Mesothelial cell of epicardium (in vitro differentiated cells): ENCODE results near the gene GRAP2. TPM values are rescaled to one million over a fixed set of nuclear protein-coding genes. Genes with fewer than 3 reads are reported as not detected.
"Not testable (repeated sequence)": the region's sequence is repeated elsewhere in the genome, so short reads cannot be mapped to it uniquely, and the experiment has no call there.

ENCODE experiments used
- DNase-seq, 2 experiments: peaks; one replicate each; pipeline ENCODE4 v3.0.0; 2021; ENCODE audit warnings: low spot score in 2 of 2; ENCODE audit not compliant: unreplicated experiment in 2 of 2
- H3K27ac Mint-ChIP-seq: 2 replicates; pipeline ENCODE4 v1.8.0; 2021; ENCODE audit warnings: mixed read lengths
- H3K27me3 Mint-ChIP-seq: 2 replicates; pipeline ENCODE4 v1.8.0; 2021; ENCODE audit warnings: low read depth, mixed read lengths
- H3K36me3 Mint-ChIP-seq: 2 replicates; pipeline ENCODE4 v1.8.0; 2021; ENCODE audit warnings: mixed read lengths
- H3K4me1 Mint-ChIP-seq: 2 replicates; pipeline ENCODE4 v1.8.0; 2021; ENCODE audit warnings: mixed read lengths
- H3K4me3 Mint-ChIP-seq: 2 replicates; pipeline ENCODE4 v1.8.0; 2021; ENCODE audit warnings: mild to moderate bottlenecking, moderate library complexity, mixed read lengths
- H3K9me3 Mint-ChIP-seq: 2 replicates; pipeline ENCODE4 v1.8.0; 2021; ENCODE audit warnings: mixed read lengths
- total RNA-seq: library from RNA; stranded (reverse); gene quantifications from 3 replicates; pipeline ENCODE4 v1.2.1, GENCODE V29; 2021
- TF ChIP-seq, protein P1 (sequence below): fragments of 200-600 bp; sonication (generic); IDR thresholded peaks from one replicate; pipeline ENCODE4 v1.5.0; 2021; ENCODE audit warnings: antibody characterized with exemption; ENCODE audit not compliant: unreplicated experiment

The GRAP2 gene
- total RNA-seq, 1 donor from 2014 or later: not detected

DNA sequence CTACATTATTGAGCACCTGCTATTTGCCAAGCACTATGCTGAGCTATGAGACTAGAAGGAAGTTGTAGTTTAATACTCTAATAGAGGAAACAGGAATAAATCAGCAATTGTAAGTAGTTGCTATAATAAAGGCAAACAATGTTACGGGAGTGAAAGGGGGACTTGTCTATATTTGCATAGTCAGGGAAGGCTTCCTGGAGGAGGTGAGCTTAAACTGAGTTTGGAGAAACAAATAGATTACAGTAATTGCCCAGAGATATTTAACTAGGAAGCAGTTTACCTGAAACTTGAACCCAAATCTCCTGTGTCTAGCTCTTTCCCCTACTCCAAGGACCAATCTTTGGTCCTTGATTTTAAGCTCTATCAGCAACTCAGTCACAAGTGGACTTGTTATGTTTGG, 5.2 kb upstream of the GRAP2 start:
- no peak overlapping the region for H3K4me3 Mint-ChIP-seq
- no peaks in the 10 kb centered on the region for H3K4me1 Mint-ChIP-seq
- H3K36me3 Mint-ChIP-seq: no peaks in the 10 kb centered on the region
- TF ChIP-seq, protein P1, sequence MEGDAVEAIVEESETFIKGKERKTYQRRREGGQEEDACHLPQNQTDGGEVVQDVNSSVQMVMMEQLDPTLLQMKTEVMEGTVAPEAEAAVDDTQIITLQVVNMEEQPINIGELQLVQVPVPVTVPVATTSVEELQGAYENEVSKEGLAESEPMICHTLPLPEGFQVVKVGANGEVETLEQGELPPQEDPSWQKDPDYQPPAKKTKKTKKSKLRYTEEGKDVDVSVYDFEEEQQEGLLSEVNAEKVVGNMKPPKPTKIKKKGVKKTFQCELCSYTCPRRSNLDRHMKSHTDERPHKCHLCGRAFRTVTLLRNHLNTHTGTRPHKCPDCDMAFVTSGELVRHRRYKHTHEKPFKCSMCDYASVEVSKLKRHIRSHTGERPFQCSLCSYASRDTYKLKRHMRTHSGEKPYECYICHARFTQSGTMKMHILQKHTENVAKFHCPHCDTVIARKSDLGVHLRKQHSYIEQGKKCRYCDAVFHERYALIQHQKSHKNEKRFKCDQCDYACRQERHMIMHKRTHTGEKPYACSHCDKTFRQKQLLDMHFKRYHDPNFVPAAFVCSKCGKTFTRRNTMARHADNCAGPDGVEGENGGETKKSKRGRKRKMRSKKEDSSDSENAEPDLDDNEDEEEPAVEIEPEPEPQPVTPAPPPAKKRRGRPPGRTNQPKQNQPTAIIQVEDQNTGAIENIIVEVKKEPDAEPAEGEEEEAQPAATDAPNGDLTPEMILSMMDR: no peak
- H3K27me3 Mint-ChIP-seq: peaks cover 31% of the 10 kb centered on the region
- DNase-seq: no peak
- H3K9me3 Mint-ChIP-seq: no peaks in the 10 kb centered on the region
- H3K27ac Mint-ChIP-seq: no peak overlapping the region

DNA sequence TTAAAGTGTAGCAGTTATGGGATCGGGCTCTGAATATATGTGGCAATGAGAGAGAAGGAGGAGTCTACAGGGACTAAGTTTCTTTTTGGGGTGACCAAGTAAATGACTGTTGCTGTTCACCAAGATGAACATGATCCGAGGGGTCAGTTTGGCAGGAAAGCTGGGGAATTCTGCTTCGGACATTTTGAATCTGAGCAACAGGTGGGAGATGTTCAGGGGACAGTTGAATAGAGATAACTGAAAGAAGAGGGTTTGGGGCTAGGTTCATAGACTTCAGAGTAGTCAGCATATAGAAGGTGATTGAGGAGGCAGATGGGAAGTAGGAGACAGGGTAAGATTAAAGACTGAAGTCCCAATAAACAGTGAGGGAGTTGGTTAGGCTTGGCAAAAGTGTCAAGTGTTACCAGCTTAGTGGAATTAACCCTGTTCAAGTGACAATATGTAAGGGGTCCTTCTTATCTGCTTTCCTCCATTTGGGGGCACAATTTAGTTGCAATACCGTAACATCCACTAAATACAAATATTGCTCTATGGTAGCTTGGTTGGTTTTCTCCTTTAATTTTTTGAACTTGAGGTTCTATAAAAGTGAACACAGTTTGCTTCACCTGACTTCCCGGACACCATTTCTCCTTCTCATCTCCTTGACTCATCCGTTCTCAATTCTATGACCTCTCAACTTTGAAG, 4.4 kb upstream of the GRAP2 start:
- Mint-ChIP-seq H3K27me3 (peaks cover 34% of the 10 kb centered on the region), H3K4me3 (no peak overlapping the region), H3K9me3 (no peaks in the 10 kb centered on the region), H3K36me3 (no peaks in the 10 kb centered on the region), H3K4me1 (no peaks in the 10 kb centered on the region), H3K27ac (no peak overlapping the region)
- TF ChIP-seq, protein P1: no peak
- DNase-seq: no peak

DNA sequence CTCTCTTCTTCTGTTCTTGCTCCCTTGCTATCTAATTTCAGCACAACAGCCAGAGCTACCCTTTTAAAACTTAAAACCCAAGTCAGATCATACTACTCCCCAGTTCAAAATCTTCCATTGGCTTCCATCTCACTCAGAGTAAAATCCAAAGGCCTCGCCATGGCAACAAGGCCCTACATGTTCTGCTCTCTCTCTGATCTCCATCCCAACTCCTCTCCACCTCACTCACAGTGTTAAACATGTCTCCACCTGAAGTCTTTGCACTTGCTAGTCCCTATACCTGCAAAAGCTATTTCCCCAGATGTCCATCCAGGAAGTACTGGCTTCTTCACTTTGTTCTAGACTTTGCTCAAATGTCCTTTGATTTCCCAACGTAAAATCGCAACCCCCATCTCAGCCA, 3.0 kb upstream of the GRAP2 start:
- Mint-ChIP-seq H3K36me3 (no peaks in the 10 kb centered on the region), H3K27me3 (peaks cover 38% of the 10 kb centered on the region), H3K4me1 (no peaks in the 10 kb centered on the region), H3K9me3 (no peaks in the 10 kb centered on the region), H3K4me3 (no peak overlapping the region), H3K27ac (no peak overlapping the region)
- TF ChIP-seq, protein P1: no peak
- no peak for DNase-seq

DNA sequence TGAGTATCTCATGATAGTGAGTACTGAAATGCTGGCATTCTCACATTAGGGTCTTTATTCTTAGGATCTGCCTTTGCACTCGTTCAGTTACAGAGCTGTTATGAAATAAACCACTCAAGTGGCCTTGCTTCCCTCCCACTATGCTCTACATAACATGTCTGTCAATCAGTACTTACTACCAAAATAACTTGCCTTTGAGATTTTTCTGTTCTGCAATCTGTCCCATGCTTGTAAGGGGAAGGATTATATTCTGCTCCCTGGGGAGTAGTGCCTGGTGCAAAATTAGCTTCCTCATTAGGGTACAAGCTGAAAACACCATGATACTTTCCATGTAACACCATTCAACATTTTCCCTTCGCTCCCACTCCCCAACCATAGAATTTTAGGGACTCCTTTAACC, 1.9 kb upstream of the GRAP2 start:
- Mint-ChIP-seq H3K4me3 (no peak overlapping the region), H3K27ac (no peak overlapping the region), H3K36me3 (no peaks in the 10 kb centered on the region), H3K9me3 (no peaks in the 10 kb centered on the region), H3K27me3 (peaks cover 34% of the 10 kb centered on the region), H3K4me1 (no peaks in the 10 kb centered on the region)
- no peak for DNase-seq
- TF ChIP-seq, protein P1: no peak

DNA sequence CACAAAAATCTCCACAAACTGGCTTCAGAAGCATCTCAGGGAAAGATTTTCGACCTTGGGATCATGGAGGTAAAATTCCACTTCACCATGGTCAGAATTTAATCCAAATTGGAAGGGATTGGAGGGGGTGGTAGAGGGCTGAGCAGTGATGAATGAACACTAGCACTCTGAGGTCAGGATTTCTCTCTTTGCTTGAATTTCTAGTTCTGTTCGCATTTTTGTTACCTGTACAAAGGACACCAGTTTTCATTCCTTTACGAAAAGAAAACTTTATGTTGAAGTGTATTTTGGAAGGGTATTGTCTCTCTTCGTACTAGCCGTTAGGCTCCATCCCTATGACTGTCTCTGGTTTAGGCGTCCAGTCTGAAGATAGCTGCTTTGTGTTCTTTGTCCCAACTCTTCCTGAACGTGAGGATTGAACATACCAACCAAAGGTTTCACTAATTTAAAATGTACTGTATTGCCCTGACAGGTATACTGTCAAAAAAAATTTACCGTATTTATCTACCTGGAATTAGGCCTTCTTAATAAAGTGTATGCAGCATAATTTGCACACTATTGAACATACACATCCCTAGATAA, 772 bp downstream of the GRAP2 start:
- no peaks in the 10 kb centered on the region for H3K36me3 Mint-ChIP-seq
- no peaks in the 10 kb centered on the region for H3K4me1 Mint-ChIP-seq
- no peak overlapping the region for H3K4me3 Mint-ChIP-seq
- TF ChIP-seq, protein P1: no peak
- H3K27ac Mint-ChIP-seq: no peak overlapping the region
- peaks cover 48% of the 10 kb centered on the region for H3K27me3 Mint-ChIP-seq
- DNase-seq: no peak
- H3K9me3 Mint-ChIP-seq: no peaks in the 10 kb centered on the region

DNA sequence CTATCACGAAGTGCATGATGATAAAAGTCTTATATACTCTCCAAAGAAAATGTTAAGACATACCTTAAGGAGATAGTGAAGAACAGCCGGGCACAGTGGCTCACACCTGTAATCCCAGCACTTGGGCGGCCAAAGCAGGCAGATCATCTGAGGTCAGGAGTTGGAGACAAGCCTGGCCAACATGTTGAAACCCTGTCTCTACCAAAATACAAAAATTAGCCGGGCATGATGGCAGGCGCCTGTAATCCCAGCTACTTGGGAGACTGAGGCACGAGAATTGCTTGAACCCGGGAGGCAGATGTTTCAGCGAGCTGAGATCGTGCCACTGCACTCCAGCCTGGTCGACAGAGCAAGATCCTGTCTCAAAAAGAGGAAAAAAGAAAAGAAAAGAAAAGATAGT, 3.1 kb downstream of the GRAP2 start:
- not testable (repeated sequence) for H3K4me3 Mint-ChIP-seq, H3K27ac Mint-ChIP-seq, DNase-seq, H3K9me3 Mint-ChIP-seq, H3K36me3 Mint-ChIP-seq, H3K4me1 Mint-ChIP-seq
- H3K27me3 Mint-ChIP-seq: peaks cover 59% of the 10 kb centered on the region
